ENCODE data around the gene PTPN13.

PTPN13 gene, protein sequence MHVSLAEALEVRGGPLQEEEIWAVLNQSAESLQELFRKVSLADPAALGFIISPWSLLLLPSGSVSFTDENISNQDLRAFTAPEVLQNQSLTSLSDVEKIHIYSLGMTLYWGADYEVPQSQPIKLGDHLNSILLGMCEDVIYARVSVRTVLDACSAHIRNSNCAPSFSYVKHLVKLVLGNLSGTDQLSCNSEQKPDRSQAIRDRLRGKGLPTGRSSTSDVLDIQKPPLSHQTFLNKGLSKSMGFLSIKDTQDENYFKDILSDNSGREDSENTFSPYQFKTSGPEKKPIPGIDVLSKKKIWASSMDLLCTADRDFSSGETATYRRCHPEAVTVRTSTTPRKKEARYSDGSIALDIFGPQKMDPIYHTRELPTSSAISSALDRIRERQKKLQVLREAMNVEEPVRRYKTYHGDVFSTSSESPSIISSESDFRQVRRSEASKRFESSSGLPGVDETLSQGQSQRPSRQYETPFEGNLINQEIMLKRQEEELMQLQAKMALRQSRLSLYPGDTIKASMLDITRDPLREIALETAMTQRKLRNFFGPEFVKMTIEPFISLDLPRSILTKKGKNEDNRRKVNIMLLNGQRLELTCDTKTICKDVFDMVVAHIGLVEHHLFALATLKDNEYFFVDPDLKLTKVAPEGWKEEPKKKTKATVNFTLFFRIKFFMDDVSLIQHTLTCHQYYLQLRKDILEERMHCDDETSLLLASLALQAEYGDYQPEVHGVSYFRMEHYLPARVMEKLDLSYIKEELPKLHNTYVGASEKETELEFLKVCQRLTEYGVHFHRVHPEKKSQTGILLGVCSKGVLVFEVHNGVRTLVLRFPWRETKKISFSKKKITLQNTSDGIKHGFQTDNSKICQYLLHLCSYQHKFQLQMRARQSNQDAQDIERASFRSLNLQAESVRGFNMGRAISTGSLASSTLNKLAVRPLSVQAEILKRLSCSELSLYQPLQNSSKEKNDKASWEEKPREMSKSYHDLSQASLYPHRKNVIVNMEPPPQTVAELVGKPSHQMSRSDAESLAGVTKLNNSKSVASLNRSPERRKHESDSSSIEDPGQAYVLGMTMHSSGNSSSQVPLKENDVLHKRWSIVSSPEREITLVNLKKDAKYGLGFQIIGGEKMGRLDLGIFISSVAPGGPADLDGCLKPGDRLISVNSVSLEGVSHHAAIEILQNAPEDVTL (N-terminal part only)

GRCh38 chr4:86593688-86594558, at the start of gene PTPN13:
TSS of gene PTPN13 (plus strand) at chr4:86594315. CDS start at chr4:86635257, 40,942 bp downstream.
- peak; percentile 98 for DNase-seq (ENCODE audit: low spot score)

DNA sequence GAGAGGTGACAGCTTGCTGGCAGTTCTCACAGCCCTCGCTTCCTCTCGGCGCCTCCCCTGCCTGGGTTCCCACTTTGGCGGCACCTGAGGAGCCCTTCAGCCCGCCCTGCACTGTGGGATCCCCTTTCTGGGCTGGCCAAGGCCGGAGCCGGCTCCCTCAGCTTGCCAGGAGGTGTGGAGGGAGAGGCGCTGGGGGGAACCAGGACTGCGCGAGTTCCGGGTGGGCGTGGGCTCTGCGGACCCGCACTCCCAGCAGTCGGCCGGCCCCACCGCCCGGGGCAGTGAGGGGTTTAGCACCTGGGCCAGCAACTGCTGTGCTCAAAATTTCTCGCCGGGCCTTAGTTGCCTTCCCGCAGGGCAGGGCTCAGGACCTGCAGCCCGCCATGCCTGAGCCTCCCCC, 47.0 kb upstream of the PTPN13 start:
- no peak for DNase-seq (ENCODE audit: low spot score)

DNA sequence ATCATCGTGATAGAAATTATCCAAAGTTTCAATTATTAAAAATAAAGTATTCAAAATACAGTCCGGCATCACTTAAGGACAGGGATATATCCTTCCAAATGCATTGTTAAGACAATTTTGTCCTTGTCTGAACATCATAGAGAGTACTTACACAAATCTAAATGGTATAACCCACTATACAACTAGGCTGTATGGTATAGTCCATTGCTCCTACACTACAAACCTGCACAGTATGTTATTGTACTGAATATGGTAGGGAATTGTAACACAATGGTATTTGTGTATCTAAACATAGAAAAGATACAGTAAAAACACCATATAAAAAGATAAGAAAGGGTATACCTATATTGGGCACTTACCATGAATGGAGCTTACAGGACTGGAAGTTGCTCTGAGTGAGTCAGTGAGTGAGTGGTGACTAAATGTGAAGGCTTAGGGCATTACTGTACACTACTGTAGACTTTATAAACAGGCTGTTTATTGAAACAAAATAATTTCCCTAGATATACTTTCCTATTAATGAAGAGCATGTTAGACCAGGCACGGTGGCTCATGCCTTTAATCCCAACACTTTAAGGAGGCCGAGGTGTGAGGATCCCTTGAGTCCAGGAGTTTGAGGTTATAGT, 44.8 kb upstream of the PTPN13 start:
- DNase-seq (ENCODE audit: low spot score) = no peak

DNA sequence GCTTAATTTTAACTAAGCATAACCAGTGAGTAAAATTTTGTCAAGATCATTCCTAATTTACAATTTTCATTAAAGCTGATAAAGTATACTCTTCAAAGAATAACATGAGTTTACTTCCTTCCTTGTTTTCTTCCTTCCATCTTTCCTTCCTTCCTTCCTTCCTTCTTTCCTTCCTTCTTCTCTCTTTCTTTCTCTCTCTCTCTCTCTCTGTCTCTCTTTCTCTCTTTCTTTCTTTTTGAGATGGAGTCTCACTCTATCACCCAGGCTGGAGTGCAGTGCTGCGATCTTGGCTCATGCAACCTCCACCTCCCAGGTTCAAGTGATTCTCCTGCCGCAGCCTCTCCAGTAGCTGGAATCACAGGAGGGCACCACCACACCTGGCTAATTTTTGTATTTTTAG, 42.7 kb upstream of the PTPN13 start:
- DNase-seq (ENCODE audit: low spot score) = no peak

DNA sequence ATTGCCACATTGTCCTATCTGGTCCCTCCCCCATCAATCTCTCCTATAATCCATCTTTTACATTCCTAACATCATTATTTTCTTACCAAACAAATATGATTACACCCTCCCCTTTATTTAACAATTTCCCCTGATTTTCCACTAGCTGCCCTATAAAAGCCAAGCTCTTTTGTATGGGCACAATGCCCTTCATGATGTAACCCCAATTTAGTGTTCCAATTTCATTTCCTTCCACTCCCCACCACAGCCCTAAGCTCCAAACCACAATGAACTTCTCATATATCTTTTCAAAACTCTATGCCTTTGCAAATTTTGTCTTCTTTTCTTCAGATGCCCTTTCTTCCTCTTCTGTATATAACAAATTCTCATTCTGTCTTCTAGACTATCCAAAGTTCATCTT, 39.5 kb upstream of the PTPN13 start:
- DNase-seq (ENCODE audit: low spot score) = no peak

DNA sequence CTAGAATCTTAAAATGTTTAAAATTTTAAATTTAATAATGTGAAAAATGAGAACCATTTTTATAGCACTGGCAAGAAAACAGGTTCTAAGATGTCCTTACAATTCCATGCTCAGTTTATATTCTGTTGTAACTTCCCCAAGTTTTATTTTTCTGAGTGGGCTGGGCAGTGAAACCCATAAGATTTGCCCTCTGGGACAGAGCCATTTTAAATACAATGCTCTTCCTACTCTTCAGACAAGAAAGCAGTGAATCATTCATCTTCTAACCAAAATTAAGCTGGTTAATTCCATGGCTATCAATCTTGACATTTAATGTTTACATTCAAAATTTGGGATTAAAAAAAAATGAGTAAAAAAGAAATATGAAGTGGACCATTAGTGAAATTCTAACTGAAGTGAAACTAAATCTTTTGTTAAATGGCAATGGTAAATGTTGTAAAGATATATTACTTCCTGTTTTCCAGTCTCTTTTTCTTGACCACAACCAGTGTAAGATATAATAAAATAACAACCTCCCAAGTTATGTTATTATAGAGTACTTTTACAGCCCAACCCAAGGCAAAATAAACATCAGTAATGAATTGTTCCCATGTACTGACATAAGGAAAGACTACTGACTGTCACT, 37.2 kb upstream of the PTPN13 start:
- no peak for DNase-seq (ENCODE audit: low spot score)

DNA sequence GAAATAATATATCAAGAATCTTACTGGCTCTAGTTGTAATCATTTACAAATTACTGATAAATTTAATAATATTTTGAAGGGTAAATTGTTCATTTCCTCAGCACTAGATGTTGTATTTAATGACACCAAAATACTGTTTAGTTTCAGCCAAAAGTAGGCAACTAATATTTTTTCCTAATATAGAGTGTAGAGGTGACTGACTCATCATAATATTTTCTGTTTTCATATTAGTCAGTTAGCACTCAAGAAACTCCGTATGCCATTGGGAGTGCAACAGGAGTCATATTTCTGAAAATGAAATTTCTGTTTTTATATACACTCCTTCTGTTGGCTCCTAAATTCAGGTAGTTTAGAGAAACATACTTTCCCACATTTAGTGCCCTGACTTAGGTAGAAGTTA, 36.6 kb upstream of the PTPN13 start:
- DNase-seq (ENCODE audit: low spot score) = no peak

DNA sequence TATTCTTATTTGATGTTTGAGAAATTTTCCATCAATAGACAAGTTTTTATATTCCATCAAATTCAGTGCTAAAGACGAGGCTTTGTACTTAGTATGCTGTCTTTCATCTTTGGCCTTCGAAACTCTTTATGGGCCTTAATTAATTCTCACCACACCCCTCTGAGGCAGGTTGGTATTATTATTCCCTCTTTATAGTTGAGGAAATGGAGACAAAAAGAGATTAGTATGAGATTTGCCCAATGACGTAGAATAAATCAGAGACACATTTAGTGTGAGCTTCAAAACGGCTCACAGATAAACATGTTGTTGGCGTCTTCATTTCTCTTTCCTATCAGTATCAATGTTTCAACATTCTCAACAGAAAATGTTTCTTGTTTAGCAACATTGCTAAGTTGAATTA, 35.9 kb upstream of the PTPN13 start:
- no peak for DNase-seq (ENCODE audit: low spot score)

- DNase-seq (ENCODE audit: low spot score) = no peak
These were observed 35.3 kb upstream of the PTPN13 start for GRCh38 chr4:86558797-86559196.

DNA sequence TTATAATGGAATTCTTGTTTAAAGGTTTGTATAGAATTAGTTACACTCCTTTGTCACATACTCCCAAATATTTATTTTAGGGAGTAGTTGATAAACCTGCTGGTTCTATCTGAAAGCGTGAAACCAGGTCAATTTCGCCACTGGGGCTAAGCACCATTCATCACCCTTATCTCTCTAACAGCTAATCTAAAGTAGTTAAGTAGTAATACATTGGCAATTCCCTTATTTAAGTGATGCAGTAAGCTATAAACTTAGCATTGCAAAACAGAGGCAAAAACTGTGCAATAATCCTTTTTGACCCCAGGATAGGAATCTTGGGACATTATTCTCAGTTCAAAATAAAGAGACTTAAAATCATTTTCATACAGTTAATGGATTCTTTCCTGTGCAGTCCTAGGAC, 33.7 kb upstream of the PTPN13 start:
- DNase-seq (ENCODE audit: low spot score) = no peak

GRCh38 chr4:86561256-86561655, 32.9 kb upstream of the PTPN13 start:
- no peak for DNase-seq (ENCODE audit: low spot score)

DNA sequence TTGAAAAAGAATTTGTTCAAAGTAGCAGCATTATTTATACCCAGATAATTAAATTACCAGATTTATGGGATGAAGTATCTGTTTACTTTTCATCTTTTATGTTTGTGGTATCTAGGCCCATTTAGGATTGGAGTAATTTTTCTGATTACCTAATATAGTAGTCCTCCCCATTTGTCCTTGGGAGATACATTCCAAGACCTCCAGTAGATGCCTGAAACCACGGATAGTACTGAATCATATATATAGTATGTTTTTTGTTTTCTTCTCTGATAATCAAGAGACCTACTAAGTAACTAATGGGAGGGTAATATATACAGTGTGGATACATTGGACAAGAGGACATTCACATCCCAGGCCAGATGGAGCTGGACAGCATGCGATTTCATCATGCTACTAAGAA, 30.7 kb upstream of the PTPN13 start:
- no peak for DNase-seq (ENCODE audit: low spot score)

DNA sequence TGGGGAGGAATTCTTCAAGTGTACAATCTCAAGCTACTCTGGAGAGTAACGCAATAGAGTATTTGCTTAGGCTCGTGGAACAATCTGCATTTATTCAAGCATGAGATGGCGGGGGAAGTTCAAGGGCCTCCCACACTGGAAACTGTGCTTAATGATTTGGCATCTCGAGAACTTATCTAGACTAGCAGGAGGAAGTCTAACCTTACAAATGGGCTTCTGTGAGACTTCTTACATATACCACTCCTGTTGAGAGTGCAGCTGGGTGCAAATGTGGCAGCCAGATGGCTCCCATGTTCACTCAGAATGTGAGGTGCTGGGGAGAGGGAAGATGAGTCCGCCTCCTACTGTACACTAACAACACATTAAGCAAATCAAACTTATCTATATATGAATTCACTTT, 29.3 kb upstream of the PTPN13 start:
- DNase-seq (ENCODE audit: low spot score) = no peak

DNA sequence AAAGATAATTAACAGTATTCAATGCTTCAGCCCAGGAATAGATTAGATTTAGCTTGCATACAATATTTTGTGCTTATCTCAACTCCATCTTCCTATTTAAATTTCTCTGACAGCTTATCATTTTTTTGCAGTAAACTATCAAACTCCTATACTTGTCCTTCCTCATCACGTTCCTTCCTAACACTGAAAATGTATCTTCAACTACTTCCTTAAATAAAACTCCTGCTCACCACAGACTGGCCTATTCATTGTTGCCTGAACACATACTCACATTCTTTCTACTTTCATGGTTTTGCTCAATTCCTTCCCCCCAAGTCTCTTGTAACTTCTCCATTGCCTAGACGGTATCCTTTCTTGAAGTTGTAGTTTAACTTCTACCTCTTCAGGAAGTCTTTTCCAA, 28.5 kb upstream of the PTPN13 start:
- DNase-seq (ENCODE audit: low spot score) = no peak

DNA sequence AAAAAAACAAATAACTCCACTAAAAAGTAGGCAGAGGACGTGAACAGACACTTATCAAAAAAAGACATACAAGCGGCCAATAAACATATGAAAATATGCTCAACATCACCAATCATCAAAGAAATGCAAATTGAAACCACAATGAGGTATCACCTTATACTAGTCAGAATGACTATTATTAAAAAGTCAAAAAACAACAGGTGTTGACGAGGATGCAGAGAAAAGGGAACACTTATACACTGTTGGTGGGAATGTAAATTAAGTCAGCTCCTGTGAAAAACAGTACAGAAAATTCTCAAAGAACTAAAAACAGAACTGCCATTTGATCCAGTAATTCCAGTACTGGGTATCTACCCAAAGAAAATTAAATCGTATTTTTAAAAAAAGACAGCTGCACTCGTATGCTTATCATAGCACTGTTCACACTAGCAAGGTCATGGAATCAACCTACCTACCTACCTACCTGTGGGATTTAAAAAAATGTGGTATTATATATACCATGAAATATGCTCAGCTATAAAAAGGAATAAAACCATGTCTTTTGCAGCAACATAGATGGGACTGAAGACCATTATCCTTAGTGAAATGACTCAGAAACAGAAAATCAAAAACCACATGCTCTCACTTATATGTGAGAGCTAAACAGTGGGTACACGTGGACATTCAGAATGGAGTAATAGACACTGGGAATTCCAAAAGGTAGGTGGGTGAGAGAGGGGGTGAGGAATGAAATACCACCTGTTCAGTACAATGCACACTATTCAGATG, 24.8 kb upstream of the PTPN13 start:
- no peak for DNase-seq (ENCODE audit: low spot score)

DNA sequence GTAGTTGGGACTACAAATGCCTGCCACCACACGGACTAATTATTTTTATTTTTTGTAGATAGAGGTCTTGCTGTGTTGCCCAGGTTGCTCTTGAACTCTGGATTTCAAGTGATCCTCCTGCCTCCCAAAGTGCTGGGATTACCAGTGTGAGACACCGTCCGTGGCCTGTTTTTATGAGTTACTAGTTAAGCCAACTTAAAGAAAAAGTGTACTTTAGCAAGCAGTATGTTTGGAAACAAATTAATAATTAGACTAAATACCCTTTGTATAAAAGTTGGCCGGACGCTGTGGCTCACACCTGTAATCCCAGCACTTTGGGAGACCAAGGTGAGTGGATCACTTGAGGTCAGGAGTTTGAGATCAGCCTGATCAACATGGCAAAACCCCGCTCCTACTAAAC, 14.2 kb upstream of the PTPN13 start:
- no peak for DNase-seq (ENCODE audit: low spot score)

DNA sequence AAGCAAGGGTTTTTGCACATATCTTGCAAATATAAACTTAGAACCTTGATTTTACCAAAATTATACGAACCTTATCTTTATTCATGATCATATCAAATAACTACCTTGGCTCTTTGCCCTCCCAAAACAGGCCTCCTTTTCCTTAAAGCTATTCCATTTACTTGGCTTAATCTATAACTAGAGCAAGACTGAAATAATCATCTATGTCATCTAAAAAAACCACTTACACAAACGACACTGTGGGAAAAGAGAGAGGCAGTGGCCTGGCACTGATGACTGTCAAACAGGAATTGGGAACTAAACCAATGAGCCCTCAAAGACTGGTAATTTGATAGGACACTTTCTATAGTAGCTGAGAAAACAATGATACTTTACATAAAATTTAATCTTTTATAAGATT, 11.7 kb upstream of the PTPN13 start:
- no peak for DNase-seq (ENCODE audit: low spot score)

DNA sequence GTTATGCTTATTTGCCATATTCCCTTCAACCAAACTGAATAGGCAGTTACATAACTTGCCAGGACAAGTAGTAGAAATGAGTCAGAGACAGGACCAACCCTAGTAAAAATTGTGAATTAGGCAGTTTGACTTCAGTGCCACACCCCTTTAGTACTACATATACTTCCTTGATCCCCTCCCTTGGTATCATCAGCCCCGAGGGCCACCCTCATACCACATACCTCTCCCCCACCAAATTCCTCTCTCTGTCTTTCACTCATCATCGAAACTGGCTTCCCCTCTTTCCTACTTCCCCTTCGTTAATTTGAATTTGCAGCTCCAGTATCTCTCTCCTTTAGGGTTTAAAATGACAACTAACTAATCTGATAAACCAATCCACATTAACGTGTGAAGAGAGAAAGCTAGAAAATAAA, 7.9 kb upstream of the PTPN13 start:
- peak; percentile 11 for DNase-seq (ENCODE audit: low spot score)

- DNase-seq (ENCODE audit: low spot score) = no peak
These were observed 7.3 kb upstream of the PTPN13 start for GRCh38 chr4:86586626-86587380.
